ENCODE measurements around the gene C4orf50.
A peak's percentile ranks its signal among the peaks of the same experiment; 100 is the strongest.

Gene C4orf50

DNA sequence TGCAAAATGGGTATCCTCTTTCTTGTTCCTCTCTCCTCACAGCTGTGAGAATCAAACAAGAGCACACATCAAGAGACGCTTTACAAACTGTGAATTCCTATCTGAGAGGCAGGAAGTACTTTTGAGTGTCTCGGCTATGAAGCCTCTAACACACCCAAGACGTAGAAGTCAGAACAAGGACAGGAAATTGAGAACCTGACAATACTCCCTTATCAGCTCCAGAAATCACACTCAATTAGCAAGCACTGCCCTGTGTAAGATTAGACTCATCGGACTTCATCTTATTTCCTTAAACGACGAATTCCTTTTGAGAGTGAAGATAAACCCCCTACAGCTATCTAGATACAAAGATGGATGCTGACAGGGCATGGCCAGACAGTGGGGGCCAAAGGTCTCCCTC lies 74.7 kb downstream of the C4orf50 start:
- no peak for DNase-seq (ENCODE audit: low spot score)

DNA sequence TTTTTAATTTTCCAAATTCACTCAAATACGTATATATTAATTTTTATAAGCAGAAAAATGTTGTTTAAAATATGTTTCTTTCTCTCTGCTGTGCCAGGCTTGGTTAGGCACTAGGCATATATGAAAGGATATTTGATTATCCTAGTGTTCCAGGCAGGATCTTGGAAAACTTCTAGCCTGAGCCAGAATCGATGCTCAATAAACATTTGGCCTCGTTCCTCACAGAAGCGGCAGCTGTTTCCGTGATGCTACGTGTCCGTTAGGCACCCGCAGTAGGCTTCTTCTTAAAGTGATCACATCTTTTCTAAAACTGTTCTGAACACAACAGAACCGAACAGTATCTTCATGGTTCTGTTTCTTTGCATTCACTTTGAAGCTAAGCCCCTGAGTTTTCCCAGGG lies 75.3 kb downstream of the C4orf50 start:
- DNase-seq (ENCODE audit: low spot score): no peak

GRCh38 chr4:5941601-5942000 lies 76.6 kb downstream of the C4orf50 start:
- no peak for DNase-seq (ENCODE audit: low spot score)

GRCh38 chr4:5940470-5941203 lies 77.6 kb downstream of the C4orf50 start:
- DNase-seq (ENCODE audit: low spot score): no peak

DNA sequence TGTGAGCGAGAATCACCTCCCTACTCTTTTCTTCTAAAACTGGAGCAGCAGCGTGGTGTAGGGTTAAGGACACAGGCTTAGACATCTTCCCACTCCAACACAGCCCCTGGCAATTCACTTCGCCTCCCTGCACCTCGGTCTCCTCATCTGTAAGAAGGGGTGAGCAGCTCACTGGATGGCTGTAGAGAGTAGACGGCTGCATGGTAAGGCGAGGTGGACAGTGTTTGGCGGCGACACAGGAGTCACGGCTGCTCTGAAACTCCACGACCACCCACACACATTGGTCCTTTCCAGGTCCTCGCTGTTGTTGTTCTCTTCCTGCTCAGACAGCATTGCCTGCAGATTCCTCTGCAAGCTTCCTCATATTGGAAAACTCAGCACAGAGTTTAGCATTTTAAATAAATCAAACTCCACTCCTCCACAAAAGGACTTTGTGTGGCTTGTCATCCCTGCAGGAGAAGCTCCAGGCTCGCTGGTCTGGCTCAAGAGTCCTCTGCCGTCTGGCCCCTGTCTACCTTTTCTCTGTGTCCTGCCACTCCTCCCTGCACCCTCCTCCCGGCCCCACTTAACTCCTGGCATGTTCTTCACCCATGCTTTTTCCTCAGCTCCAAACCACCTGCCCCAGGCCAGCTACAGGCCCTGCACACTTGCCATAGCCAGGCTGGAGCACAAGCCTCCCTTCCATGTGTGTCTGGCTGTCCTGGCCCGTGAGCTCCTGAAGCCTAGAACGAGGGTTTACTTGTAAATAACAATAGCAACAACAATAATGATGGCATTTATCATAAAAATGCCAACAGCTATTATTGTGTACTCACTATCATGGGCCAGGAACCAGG lies 84.0 kb downstream of the C4orf50 start:
- DNase-seq (ENCODE audit: low spot score): peak; percentile 47

GRCh38 chr4:5933116-5933515 lies 85.1 kb downstream of the C4orf50 start:
- peak; percentile 41 for DNase-seq (ENCODE audit: low spot score)

DNA sequence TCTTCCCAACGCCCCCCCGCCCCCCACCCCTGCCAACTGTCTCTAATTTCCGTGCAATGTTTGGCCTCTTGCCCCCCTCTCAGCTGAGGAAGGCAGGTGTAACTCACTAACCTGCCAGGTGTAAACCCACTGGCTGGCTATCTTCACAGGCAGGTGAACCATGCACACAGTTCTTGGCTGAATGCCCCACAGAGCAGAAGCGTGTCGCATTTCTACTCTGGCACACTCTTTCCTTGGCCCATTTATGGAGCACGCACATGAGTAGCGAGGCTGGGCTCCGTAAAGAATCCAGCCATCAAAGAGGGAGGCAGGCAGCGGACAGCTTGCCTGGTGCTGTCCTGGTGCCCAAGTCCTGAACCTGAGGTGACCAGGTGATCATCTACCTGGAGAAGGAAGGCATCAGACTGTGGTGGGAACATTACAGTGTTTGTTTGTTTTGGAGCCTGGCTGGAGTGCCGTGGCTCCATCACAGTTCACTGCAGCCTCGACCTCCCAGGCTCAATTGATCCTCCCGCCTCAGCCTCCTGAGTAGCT lies 86.1 kb downstream of the C4orf50 start:
- DNase-seq (ENCODE audit: low spot score): peak; percentile 31

- DNase-seq (ENCODE audit: low spot score): peak; percentile 41
Observed at GRCh38 chr4:5931526-5931925, 86.7 kb downstream of the C4orf50 start.

DNA sequence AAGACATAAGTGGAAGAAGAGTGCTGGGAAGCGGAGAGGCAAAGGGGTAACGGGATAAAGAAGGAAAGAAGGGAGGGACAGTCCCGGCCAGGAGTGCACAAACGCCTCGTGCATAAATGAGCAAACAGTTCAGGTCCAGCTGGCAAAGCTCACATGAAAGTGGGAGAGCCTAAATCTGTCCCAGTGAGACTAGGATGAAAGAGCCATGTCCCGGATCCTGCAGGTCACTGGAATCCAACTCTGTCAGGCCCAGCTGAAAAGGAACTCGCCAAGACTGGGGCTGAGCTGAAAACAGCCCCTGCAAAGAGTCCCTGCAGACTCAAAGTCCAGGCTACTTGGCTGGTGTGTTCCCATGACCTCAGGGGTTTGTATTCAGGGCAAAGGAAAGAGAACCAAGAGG lies 87.4 kb downstream of the C4orf50 start:
- peak; percentile 54 for DNase-seq (ENCODE audit: low spot score)

GRCh38 chr4:5930456-5930855 lies 87.8 kb downstream of the C4orf50 start:
- DNase-seq (ENCODE audit: low spot score): peak; percentile 49

DNA sequence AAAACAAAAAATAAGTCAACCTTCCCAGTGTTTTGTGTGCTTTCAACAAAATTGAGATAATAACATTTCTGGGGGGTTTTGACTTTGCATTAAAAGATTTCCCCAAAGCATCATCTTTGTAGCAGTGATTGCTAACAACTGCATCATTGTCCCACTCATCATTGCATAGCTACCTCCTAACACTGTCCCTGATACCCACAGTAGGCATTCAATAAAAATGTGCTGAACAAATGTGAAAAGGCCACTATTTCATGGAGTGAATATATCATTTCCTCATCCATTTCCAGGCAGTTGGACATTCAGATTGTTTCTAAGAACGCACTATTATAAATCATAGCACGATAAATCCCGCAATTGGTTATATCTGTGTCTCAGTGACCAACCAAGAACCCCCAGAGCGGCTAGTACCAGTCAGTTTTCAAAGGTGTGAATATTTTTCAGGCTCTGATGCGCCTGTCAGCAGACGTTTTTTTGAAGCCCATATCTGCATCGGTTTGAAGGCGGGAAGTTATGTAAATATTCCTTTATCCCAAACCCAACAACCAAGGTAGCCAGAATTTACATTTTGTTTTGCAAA lies 89.3 kb downstream of the C4orf50 start:
- no peak for DNase-seq (ENCODE audit: low spot score)

GRCh38 chr4:5928274-5928673 lies 90.0 kb downstream of the C4orf50 start:
- DNase-seq (ENCODE audit: low spot score): peak; percentile 41

GRCh38 chr4:5927747-5928146 lies 90.5 kb downstream of the C4orf50 start:
- peak; percentile 26 for DNase-seq (ENCODE audit: low spot score)

DNA sequence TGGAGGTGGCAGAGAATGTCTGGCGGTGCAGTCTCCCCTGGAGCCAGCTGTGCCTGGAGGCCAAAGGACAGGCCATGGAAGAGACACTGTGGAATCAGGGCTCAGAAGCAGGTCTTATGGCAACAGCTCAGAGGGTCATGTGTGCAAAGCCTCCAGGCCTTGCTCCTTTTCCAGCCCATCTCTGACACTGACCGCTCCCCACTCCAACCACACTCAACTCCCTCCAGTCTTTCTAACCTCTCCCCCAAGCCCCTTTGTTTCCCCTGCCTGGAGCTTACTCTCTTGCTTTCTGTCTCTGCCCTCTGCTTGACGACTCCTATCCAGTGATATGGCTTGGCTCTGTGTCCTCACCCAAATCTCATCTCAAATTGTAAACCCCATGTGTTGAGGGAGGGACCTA lies 91.1 kb downstream of the C4orf50 start:
- peak; percentile 34 for DNase-seq (ENCODE audit: low spot score)

GRCh38 chr4:5926598-5926997 lies 91.6 kb downstream of the C4orf50 start:
- peak; percentile 49 for DNase-seq (ENCODE audit: low spot score)

DNA sequence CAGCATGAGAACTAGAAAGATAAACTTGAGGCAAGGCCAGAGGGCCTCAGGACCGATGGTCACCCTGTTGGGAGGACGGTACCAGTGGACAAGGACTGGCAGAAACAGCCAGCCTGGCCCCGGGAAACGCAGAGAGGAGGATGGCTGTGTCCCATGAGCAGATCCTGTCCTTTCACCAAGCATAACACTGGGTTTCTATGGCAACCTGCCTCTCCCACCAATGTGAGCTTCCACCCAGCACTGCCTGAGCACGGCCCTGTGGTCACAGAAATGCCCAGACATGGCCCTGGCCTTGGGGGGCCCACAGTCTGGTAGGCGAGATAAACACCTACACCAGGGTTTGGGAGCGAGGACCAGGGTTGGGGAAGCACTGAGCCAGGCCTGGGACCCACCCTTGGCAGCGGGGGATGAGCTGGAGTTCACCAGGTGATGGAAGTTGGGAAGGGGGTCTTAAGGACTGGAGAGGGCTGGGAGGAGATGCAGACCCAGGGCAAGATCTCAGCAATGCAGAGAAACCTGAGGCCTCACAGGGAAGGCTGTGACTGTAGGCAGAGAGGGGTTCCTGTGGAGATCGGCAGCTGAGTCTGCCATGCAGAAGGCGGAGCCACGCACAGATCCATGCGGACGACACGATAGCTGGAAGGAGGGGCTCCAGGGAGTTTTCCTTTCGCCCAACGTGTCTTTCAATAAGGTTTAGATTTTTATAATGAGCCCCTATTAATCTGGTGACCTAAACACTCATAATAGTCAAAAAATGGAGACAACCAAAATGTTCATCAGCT lies 92.6 kb downstream of the C4orf50 start:
- peak; percentile 36 for DNase-seq (ENCODE audit: low spot score)

GRCh38 chr4:5924461-5925125 lies 93.6 kb downstream of the C4orf50 start:
- DNase-seq (ENCODE audit: low spot score): peak; percentile 46

- DNase-seq (ENCODE audit: low spot score): peak; percentile 59
Observed at GRCh38 chr4:5923376-5923775, 94.9 kb downstream of the C4orf50 start.

- peak; percentile 38 for DNase-seq (ENCODE audit: low spot score)
Observed at GRCh38 chr4:5922556-5922955, 95.7 kb downstream of the C4orf50 start.

GRCh38 chr4:5921981-5922380 lies 96.2 kb downstream of the C4orf50 start:
- DNase-seq (ENCODE audit: low spot score): peak; percentile 37

Data from left forelimb (tissue), 1 donor.